Lower lobe of right lung (tissue), 2 donors: Measurements from ENCODE around the gene NEDD4. TPM values are rescaled to one million over a fixed set of nuclear protein-coding genes. Genes with fewer than 3 reads are reported as not detected.

Source experiments
- ATAC-seq, 2 donors: fragments of 200-7000 bp; cut with Tn5 transposase; one replicate each; pipeline ENCODE4 v1.9.1; 2020 to 2022; ENCODE audit warnings: mild to moderate bottlenecking in 2 of 2, moderate library complexity in 2 of 2
- DNase-seq: peaks from one replicate; pipeline ENCODE4 v3.0.0-alpha.2; 2020
- H3K27ac ChIP-seq: fragments of 200-600 bp; one replicate; pipeline ENCODE4 v1.8.0; 2022
- H3K27me3 ChIP-seq: fragments of 200-600 bp; one replicate; pipeline ENCODE4 v1.8.0; 2022; ENCODE audit warnings: low read depth
- H3K36me3 ChIP-seq: fragments of 200-600 bp; one replicate; pipeline ENCODE4 v1.8.0; 2022; ENCODE audit warnings: mild to moderate bottlenecking
- H3K4me1 ChIP-seq: fragments of 200-600 bp; one replicate; pipeline ENCODE4 v1.8.0; 2022
- H3K4me3 ChIP-seq: fragments of 200-600 bp; one replicate; pipeline ENCODE4 v1.8.0; 2022; ENCODE audit warnings: mild to moderate bottlenecking
- H3K9me3 ChIP-seq: fragments of 200-600 bp; one replicate; pipeline ENCODE4 v1.8.0; 2022
- intact Hi-C: fragments of 100-400 bp; cut with DNase I; formaldehyde crosslinking; loops from one replicate; pipeline ENCODE4 v1.11.0; 2022
- total RNA-seq: library from RNA; stranded (reverse); fragmentation: NEBNext Ultra II Directional; extraction: Animal tissue kit (Norgen Biotek cat#: 25700); gene quantifications from one replicate; pipeline ENCODE4 v1.2.1, GENCODE V29; 2021
- TF ChIP-seq, protein P1 (sequence below): fragments of 200-600 bp; IDR thresholded peaks from one replicate; pipeline ENCODE4 v1.8.0; 2022; ENCODE audit warnings: antibody characterized with exemption, mild to moderate bottlenecking
- donor health status: DM: no; HTN: yes; CAD: no; lungs with severe emphysema.

The NEDD4 gene
- total RNA-seq, 1 donor from 2014 or later = 16.5 TPM

DNA sequence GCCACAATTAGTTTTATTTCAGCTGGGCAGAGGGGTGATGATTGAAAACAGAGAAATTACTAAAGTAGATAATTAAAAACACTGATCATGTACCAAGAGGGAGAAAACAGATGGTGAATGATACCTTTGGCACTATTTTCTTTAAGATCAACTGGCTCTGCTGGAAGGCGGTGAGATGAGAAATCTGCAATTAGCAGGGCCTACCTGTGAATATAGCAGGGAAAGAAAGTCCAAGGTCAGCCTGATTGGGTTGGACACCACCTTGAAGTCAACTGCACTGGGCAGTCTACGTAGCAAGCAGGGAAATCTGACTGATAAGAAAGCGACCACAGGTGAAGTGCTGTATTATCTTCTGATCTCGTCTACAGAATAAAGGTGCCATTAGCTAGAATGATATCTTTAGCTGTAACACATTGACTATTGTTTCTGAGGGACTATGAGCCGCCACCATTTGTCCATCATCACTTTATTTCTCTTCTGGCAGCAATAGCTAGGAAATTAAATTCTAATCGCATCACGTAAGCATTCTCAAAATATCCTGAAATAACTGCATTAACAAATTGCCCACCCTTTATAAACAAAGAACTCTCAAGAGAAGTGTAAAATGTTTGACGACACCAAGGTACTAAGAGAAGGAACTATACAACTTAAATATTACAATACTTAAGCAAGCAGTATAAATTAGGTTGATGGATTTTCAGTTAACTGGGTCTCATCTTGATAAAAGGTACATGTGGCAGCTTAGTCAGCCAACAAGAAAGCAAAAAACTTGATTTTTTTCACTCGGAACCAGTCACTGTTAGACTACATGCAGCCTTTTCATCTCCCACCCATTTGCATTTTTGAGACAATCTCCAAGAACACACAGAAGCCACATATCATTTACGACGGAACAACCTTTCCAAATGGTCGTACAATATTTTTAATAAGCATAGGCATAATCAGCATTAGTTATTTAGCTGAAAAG lies 1.3 kb downstream of the NEDD4 start:
- intact Hi-C loops = no loop called here
- Histone ChIP-seq H3K4me3 (peak overlapping the region; percentile 87), H3K27ac (peak overlapping the region; percentile 90), H3K4me1 (peaks cover 28% of the 10 kb centered on the region), H3K27me3 (no peaks in the 10 kb centered on the region), H3K36me3 (no peaks in the 10 kb centered on the region), H3K9me3 (no peaks in the 10 kb centered on the region)
- no peak for ATAC-seq
- TF ChIP-seq, protein P1, sequence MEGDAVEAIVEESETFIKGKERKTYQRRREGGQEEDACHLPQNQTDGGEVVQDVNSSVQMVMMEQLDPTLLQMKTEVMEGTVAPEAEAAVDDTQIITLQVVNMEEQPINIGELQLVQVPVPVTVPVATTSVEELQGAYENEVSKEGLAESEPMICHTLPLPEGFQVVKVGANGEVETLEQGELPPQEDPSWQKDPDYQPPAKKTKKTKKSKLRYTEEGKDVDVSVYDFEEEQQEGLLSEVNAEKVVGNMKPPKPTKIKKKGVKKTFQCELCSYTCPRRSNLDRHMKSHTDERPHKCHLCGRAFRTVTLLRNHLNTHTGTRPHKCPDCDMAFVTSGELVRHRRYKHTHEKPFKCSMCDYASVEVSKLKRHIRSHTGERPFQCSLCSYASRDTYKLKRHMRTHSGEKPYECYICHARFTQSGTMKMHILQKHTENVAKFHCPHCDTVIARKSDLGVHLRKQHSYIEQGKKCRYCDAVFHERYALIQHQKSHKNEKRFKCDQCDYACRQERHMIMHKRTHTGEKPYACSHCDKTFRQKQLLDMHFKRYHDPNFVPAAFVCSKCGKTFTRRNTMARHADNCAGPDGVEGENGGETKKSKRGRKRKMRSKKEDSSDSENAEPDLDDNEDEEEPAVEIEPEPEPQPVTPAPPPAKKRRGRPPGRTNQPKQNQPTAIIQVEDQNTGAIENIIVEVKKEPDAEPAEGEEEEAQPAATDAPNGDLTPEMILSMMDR = no peak
- DNase-seq = no peak

DNA sequence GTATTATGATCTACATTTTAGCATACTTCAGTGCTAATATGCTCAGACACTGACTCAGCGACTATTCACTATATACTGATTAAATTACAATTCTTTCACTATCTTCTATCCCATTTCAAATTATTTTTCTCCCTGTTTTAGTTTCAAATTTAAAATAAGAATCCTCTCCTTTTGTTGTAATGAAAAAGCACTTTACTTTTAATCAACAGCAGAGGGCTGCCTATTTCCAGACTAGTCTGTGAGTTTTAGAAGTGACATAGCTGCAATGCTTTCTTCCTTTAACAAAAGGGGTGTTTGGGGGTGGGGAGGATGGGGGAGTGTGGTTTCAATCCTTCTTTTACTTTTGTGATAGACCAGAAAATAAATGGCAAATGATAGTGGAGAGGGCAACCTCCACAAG lies 2.4 kb downstream of the NEDD4 start:
- no peak for DNase-seq
- H3K4me1 ChIP-seq = peaks cover 28% of the 10 kb centered on the region
- no peaks in the 10 kb centered on the region for H3K27me3 ChIP-seq
- H3K9me3 ChIP-seq = no peaks in the 10 kb centered on the region
- no peak overlapping the region for H3K27ac ChIP-seq
- ATAC-seq = no peak
- H3K36me3 ChIP-seq = no peaks in the 10 kb centered on the region
- intact Hi-C loops = no loop called here
- TF ChIP-seq, protein P1 = no peak
- H3K4me3 ChIP-seq = no peak overlapping the region

DNA sequence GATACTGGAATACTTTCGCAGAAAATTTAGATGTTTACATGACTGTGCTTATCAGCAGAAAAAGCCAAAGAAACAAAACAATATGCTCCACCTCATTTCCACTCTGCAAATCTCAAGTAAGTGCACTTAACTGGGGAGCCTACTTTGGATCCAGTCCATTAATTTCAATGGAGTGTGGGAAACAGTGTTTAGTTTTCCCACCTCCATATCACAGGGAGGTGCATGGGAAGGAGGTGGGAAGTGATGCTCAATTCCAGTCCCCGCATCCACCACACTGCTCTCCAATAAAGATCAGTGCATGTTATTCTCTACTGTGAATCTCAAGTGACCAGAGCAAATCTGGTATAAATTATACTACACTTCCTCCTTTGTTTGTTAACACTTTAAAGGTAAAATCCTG lies 2.9 kb downstream of the NEDD4 start:
- ATAC-seq (no peak), DNase-seq (no peak)
- TF ChIP-seq, protein P1 = no peak
- Histone ChIP-seq H3K9me3 (no peaks in the 10 kb centered on the region), H3K27ac (no peak overlapping the region), H3K27me3 (no peaks in the 10 kb centered on the region), H3K4me3 (no peak overlapping the region), H3K4me1 (peaks cover 28% of the 10 kb centered on the region), H3K36me3 (no peaks in the 10 kb centered on the region)
- intact Hi-C loops = no loop called here

DNA sequence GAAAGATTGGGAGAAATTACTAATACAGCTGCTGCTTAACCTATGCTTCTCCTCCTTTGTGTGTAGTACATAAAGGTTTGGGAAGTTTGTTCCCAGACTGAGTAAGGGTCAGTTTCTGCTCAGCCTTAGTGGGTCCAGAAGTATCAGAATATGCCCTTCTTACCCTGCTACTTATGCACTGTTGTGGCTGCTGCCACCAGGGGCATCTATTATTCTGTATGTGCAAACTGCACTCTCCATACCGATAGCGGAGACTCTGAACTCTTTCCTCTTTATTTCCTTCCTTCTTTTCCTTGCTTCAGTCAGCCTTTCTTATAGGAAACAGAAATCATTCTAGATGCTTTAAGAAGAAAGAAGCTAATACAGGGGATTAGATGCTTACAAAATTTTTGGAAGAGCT lies 4.0 kb downstream of the NEDD4 start:
- no peaks in the 10 kb centered on the region for H3K27me3 ChIP-seq
- H3K4me3 ChIP-seq = no peak overlapping the region
- no peak overlapping the region for H3K27ac ChIP-seq
- intact Hi-C loops = no loop called here
- ATAC-seq = no peak
- no peak for DNase-seq
- TF ChIP-seq, protein P1 = no peak
- no peaks in the 10 kb centered on the region for H3K36me3 ChIP-seq
- no peaks in the 10 kb centered on the region for H3K9me3 ChIP-seq
- peaks cover 23% of the 10 kb centered on the region for H3K4me1 ChIP-seq

DNA sequence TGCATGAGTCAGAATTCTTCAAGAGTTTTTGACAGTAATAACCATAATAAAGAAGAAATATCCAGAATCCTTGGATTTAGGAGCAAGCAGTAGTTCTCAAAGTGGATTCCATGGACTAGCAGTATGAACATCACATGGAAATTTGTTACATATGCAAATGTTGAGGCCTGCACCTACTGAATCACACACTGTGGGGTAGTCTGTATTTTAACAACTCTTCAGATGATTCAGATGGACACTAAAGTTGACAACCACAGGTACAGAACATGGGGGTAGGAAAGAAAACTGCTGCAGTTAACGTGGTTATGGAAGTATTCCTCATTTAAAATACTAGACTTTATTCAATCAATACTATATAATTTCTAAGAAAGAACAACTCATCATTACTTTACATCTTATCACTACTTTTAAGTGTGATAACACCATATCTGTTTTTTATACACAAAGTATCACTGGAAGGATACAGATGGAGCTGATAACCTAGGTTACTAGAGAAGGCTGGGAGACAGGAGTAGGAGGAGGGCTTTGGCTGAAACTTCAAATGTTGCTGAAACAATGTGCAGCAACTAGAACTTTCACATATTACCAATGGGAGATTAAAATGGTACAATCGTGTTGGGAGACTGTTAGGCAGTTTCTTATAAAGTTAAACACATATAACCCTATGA lies 11.7 kb downstream of the NEDD4 start:
- ATAC-seq = no peak
- TF ChIP-seq, protein P1 = no peak
- no peak overlapping the region for H3K4me3 ChIP-seq
- H3K9me3 ChIP-seq = no peaks in the 10 kb centered on the region
- intact Hi-C loops = no loop called here
- H3K27me3 ChIP-seq = no peaks in the 10 kb centered on the region
- H3K36me3 ChIP-seq = no peaks in the 10 kb centered on the region
- no peak for DNase-seq
- H3K4me1 ChIP-seq = no peaks in the 10 kb centered on the region
- no peak overlapping the region for H3K27ac ChIP-seq
